NCI-H1048 (cell line): ENCODE data around the gene CLDN4.
"Not testable (repeated sequence)": the region's sequence is repeated elsewhere in the genome, so short reads cannot be mapped to it uniquely, and the experiment has no call there.

ENCODE experiments used
- DNase-seq: peaks from one replicate; lab custom pipeline; 2025; lab: John Stamatoyannopoulos, UW

The CLDN4 gene

DNA sequence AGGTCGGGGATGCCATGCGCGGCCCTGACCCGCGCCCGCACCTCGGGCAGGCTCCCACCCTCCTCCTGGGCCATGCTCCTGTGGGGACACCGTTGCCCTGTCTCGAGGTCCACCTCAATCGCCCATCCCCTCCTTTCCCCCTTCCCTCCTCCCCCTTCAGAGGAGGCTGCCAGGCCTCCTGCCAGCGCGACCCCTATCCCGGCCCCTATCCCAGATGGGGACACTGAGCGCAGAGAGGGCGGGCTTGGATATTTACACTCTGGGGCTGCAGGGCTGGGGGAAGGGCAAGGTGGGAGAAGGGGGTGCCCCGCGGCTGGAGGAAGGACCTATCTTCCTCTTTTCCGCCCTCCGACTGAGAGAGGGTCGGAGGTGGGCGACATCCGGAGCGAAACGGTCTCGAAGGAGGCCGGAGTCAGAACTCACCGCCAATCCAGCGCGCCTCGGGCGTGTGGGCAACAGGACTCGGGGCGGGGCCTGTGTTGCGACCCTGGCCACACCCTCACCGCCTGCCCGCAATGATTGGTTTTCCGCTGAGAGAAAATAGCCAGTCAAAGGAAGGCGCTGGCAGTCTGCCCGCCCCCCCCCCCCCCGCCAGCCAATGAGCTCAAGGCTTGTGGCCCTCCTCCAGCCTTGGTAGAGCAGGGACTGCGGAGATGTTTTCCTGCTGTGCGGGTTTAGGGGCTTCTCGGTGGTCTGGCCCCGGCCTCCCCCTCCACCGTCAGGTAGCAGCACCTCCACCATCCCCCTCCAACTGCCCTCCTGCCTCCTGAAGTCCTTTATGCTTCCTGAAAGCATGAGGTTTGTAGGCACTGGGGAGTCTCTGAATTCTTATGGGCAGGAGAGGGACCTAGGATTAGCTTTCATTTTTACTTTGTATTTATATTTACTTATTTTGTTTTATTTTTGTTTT lies 11.5 kb downstream of the CLDN4 start, which contains the start of gene METTL27:
Gene METTL27 (minus strand): TSS at position 450 of the 910 bp plus-strand sequence. CDS start 376 bp downstream, at position 74.
- DNase-seq, result peak; percentile 91

DNA sequence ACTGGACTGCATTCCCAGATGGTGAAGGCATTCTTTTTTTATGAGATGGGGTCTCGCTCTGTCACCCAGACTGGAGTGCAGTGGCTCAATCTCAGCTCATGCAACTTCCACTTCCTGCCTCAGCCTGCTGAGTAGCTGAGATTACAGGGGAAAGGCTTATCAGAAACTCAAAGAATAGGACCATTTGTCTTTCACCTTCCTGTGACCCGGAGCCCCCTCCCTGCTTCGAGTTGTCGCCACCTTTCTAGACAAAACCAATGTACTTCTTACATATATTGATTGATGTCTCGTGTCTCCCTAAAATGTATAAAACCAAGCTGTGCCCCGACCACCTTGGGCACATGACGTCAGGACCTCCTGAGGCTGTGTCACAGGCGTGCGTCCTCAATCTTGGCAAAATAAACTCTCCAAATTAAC lies 13.3 kb downstream of the CLDN4 start:
- no peak for DNase-seq

DNA sequence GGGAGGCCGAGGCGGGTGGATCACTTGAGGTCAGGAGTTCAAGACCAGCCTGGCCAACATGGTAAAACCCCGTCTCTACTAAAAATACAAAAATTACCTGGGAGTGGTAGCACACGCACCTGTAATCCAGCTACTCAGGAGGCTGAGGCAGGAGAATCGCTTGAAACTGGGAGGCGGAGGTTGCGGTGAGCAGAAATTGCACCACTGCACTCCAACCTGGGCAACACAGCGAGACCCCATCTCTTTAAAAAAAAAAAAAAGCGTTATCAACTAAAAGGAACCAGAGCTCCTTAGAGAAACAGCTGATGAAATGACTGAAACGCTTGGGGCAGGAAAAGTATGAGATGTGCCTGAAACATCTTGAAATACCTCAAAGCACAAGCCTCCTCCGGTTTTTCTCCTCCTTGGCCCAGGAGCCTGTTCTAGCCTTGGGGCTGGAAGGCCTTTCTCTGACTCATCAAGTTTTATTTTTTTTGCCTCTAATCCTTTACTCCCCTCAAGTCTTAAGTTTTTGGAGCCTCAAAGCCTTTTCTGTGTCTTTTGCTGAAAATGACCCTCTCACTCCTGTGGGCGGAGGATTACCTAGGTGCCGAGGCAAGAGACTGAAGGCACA lies 14.2 kb downstream of the CLDN4 start:
- no peak for DNase-seq

DNA sequence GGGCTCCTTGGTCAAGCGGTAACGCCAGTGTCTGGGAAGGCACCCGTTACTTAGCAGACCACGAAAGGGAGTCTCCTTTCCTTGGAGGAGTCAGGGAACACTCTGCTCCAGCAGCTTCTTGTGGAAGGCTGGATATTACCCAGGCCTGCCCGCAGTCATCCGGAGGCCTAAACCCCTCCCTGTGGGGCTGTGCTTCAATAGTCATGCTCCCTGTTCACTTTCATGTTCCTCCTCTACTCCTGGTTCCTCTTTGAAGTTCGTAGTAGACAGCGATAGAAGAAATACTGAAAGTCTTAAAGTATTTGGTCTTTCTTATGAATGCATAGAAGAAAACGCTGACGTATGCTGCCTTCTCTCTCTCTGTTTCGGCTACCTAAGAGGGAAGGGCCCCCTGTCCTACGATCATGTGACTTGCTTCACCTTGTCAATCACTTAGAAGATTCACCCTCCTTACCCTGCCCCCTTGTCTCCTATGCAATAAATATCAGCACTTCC lies 15.0 kb downstream of the CLDN4 start:
- DNase-seq, result not testable (repeated sequence)

DNA sequence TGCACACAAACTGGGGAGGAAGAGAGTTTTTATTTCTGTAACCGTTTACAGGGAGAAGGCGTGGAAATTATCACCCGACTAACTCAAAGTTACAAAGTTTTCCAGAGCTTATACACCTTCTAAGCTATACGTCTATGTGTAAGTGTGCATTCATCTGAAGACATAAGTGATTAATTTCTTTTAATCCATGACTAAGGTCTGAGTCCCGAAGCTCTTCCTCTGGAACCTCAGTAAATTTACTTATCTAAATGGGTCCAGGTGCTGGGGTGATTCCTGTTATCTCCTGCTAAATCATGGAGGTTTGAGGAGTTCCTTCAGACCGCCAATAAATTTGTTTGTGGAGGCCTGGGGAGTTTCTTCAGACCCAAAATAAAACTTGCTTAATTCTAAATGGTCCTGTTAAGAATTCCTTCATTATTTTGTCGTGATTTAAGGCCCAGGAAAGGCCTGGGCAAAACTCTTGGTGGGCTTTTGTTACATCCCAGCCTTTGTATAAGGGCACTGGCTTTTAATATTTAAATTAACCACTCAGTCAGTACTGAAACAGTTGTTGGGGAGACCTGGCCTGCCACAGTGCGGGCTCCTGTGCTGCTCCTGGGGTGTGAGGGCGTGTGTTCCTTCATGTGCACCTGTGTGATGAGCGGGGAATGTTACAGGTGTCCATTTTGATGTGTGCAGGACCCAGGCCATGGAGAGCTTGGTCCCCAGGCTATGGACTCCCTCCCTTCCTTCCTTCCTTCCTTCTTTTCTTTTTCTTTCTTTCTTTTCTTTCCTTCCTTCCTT lies 17.3 kb downstream of the CLDN4 start:
- no peak for DNase-seq

DNA sequence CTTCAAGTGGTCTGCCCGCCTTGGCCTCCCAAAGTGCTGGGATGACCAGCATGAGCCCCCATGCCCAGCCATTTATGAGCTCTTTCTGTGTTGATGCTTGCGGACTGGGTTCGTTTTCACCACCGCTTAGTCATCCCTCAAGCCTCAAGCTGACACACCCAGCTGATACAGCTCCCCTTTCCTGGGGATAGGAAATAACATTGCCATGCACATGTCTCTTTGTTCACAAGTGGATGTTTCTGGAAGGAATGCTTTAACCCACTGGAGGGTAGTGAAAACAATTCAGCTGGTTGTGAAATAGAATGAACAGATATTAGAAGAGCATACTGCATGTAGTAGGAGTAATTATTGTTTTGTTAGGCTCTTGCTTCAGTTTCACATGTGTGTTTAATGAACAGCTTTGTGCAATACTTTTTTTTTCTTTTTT lies 20.0 kb downstream of the CLDN4 start:
- DNase-seq, result no peak

DNA sequence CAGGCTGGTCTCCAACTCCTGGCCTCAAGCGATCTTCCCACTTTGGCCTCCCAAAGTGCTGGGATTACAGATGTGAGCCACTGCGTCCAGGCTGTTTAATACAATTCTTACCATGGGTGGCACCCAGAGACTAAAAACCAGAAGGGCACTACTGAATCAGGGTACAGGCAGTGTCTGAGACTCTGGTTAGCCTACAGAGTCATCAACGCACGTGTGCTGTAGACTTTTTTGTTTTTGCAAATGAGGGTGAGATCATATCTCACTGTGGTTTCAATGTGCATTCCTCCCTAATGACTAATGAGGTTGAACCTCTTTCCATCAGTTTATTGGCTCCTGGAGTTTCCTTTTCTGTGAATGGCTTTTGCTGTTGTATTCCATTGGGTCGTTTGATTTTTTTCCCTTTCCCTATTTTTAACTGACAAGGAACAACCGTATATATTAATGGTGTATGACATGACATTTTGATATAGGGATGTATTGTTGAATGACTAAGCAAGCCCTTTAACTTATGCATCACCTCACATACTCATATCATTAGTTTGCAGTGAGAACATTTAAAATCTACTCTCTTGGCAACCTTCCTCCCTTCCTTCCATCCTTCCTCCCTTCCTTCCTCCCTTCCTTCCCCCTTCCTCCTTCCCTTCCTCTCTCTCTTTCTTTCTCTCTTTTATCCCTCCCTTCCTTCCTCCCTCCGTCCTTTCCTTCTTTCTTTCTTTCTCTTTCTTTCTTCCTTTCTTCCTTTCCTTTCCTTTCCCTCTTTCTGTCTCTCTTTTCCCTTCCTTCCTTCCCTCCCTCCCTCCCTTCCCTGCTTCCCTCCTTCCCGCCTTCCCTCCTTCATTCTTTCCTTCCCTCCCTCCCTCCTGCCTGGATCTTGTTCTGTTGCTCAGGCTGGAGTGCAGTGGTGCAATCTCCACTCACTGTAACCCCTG lies 20.9 kb downstream of the CLDN4 start:
- peak; percentile 57 for DNase-seq

DNA sequence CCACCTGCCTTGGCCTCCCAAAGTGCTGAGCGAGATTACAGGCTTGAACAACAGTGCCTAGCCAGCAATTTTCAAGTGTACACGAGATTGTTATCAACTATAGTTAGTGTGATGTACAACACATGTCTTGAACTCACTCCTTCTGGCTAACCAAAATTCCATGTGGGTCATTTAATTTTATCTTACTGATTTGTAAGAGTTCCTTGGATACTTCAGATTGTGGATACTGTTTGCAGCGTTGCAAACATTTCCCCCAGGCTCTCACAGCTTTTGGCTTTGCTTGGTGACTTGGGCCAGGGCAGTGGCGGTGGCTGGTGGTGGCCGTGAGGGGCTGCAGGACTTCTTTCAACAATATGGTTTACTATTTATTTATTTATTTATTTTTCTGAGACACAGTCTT lies 21.7 kb downstream of the CLDN4 start:
- no peak for DNase-seq

DNA sequence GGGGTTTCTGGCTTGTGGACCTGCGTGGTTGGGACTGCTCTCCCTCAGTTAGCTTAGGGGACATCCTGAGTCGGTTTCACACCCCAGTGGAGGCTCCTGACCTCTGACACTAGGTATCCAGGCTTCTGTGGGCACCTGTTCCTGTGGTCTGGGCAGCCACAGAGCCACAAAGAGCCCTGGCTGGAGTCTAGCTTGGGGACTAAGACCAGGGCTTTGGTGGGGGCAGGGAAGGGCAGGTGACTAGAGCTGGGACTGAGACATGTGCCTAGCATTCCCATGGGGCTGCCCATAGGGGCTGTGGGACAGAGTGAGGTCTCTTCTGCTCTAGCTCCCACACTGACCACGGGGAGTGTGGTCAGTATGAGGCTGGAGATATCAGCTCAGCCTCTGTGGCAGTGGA lies 26.1 kb downstream of the CLDN4 start:
- no peak for DNase-seq

DNA sequence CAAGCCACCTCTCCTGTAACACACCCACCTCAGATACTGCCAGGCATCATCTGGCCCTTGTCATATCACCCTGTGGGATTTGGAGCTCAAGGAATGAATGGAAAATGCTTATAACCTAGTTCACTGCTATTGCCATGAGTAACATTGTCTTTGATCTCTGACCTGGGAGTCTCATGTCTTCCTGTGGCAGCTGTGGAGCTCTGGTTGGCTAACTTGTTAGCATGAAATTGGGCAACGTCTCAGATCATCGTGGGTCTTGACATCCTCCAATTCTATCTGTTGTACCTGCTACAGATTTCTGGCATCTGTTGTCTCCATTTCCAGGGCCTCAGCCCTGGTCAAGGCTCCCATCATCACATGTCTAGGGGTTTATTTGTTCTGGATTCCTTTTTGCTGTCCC lies 28.0 kb downstream of the CLDN4 start:
- DNase-seq, result no peak

DNA sequence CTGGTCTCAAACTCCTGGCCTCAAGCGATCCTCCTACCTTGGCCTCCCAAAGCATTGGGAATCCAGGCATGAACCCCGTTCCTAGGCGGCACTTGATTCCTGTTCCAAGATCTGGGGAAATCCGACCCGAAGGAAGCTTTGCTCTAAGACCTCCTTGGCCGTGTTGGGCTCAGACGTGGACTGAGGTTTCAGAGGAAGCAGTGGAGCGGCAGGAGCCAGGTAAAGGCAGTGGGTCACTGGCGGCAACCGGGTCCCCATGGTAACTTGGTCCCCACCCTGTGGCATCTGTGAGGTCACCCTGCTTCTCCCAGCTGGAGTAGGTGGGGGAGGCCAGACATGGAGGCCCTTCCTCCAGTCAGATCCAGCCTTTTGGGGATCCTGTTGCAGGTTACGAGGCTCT lies 30.1 kb downstream of the CLDN4 start, which contains the start of gene TMEM270:
Gene TMEM270 (plus strand): TSS at position 301 of the 400 bp plus-strand sequence. CDS start 36 bp downstream, at position 337.
- DNase-seq, result no peak

DNA sequence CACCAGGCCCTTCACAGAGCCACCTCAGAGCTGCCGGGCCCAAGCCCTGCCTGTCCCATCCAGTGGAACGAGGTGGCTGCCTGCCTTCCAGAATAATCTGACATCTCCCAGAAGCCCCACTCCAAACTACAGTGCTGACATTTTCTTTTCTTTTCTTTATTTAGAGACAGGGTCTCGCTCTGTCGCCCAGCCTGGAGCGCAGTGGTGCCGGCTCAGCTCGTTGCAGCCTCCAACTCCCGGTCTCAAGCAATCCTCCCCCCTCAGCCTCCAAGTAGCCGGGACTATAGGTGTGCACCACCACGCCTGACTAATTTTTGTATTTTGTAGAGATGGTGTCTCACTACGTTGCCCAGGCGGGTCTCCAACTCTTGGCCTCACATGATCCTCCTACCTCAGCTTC lies 30.5 kb downstream of the CLDN4 start:
- DNase-seq, result no peak

DNA sequence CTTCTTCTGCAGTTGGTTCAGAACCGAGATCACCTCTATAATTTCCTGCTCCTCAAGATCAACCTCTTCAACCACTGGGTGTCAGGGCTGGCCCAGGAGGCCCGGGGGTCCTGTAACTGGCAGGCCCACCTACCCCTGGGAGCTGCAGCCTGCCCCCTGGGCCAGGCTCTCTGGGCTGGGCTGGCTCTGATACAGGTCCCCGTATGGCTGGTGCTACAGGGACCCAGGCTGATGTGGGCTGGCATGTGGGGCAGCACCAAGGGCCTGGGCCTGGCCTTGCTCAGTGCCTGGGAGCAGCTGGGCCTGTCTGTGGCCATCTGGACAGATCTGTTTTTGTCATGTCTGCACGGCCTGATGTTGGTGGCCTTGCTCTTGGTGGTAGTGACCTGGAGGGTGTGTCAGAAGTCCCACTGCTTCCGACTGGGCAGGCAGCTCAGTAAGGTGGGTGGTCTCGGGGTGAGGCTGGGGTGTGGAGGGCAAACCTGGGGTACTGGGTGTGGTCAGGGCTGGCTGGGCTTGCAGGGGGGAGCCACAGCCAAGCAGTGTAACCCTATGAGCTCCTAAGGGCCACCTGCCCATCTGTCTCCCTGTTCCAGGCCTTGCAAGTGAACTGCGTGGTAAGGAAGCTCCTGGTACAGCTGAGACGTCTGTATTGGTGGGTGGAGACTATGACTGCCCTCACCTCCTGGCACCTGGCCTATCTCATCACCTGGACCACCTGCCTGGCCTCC lies 34.4 kb downstream of the CLDN4 start:
- DNase-seq, result no peak

DNA sequence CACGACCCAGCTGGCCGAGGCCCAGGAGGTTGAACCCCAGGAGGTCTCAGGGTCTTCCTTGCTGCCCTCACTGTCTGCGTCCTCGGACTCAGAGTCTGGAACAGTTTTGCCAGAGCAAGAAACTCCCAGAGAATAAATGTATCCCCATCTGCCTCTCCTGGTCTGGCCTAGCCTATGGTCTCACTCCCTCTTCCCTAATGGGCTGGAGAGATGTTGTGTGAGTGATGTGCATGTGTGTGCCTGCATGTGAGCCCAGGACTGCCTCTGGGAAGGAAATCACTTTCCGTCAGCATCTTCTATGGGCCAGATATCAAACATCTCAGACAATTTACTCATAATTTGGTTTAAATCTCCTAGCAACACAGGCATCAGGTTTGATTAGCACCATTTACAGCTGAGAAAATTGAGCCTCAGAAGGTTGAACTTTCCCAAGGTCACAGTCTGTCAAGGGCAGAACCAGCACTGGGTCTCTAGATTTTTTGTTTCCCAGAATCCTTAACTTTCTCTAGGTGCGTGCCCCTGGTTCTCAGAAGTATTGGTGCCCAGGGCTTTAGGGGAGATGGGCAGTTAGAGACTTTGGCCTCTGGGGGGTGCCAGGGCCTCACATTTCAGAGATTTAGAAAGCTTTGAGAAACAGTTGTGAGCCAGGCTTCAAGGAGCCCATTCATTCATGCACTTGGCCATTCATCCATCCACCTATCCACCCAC lies 35.1 kb downstream of the CLDN4 start:
- DNase-seq, result no peak

DNA sequence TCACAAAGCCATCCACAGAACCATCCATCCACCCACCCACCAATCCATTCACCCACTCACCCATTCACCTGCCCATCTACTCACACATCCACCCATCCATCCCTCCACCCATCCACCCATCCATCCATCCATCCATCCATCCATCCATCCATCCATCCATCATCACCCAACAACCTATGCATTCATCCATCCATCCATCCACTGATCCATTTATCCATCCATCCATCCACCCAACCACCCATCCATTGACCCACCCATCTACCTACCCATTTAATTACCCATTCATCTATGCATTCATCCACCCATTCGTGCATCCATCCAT lies 35.6 kb downstream of the CLDN4 start:
- no peak for DNase-seq

DNA sequence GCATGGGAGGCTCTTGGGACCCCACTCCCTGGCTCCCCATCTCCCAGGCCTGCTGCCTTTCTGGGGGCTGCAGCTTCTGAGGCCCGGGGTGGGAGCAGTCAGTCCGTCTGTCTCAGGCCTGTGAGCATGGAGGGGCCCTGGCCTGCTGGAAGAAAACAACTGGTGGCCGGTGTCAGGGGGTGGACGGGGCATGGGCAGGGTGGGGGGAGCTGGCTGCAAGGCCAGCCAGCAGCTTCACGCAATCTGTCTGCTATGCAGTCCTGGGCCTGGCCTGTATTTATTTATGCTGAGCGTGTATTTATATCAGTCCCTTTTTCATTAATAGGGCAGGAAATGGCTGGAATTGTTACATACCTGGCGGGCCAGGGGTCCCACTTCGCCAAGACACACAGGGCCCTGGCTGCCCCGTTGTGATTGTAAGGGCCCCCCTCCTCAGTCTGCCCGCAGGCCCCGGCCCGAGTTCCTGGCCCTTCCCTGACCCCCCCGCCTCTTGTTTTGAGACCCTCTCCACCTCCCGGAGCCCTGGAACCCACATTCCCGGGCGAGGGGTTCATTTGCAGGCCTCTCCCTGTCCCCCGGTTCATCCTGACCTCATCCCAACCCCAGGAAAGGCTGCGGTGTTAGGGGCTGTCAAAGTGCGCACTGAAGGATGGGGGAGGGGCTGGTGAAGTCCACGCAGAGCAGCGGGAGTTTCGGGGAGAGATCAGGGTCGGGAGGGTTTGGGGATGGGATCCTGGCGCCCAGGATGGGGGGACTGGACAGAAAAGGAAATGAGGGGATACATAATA lies 38.4 kb downstream of the CLDN4 start:
- DNase-seq, result no peak

DNA sequence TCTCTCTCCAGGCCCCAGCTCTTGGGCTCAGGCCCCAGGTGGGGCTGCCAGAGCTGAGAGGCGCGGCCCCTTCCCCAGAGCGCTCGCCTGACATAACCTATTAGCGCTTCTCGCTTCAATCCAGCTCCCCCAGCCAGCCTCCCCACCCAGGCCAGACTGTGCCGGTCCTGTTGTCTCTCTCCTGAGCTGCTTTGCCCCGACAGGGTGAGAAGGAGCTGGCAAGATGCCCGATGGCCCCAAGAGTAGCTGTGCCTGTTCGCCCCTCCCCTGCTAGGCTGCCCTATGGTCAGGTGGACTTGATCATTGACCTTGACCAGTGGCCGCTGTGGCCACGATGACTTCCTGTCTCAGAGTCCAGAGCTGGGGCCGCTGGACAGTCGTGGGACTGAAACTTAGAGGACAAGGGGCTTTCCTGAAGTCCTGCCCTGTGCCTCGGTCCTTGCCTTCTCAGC lies 39.3 kb downstream of the CLDN4 start:
- no peak for DNase-seq

DNA sequence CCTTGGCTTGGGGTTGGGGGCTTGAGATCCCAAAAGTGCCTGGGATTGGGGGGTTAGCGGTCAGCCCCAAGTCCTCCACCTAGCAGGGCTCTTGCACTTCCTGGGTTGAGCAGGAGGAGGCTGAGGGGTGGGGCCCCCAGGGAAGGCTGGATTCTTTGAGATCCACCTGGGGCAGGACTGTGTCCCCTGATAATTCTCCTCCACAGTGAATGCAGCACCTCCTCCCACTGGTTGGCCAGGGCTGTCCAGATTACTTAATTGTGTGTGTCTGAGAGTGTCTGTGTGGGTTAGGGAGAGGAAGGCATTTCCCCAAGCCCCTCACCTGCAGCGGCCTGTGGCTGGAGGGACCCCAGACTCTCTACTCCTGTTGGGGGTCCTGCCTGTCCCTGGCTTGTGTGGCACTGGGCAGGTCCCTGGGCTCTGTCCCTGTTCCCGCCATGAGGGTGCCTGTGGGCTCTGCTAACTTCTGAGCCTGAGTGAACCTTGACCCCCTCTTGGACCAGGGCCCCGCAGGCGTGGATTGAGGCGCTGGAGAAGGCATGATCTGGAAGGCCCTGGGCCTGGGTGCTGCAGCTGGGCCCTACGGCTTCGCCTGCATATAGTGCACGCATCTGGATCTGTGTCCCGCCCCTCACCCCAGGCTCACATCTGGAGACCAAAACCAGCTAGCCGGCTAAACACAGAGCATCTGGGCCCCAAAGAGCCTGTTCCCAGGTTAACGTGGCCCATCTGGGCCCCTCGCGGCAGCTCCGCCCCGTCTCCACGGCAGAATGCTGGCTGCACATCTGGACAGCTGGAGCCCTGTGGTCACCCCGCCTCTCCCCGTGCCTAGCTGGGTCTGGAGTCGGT lies 40.6 kb downstream of the CLDN4 start:
- DNase-seq, result no peak
